ENCODE data around the gene FAHD1.

DNA sequence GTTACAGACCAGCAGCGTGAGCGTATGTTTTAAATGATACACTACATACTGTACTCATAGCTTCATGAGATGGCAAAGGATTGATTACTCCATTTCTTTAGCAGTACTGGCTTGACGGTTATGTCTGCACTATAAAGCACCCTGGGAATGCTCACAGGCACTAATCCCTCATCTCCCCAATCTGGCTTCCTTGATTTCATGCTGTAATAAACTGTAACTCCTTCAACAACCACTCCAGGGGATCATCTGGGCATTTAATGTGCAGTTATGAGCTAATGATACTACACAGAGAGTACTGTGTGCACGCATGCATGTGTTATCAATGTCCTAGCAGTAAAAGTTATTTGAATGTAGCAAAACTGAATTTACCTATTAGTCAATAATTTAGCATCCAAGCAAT, 24.8 kb downstream of the FAHD1 start:
- TF ChIP-seq BHLHE40 (IDR thresholded peaks at IDR 0.05; ENCODE audit: borderline replicate concordance) = no peak
- no peak for TF ChIP-seq PKNOX1 (IDR thresholded peaks at IDR 0.05)
- no peak for TF ChIP-seq FOXK2 (IDR thresholded peaks at IDR 0.05)
- TF ChIP-seq SP1 (IDR thresholded peaks at IDR 0.05) = no peak
- TF ChIP-seq ARNT (IDR thresholded peaks at IDR 0.05) = no peak
- TF ChIP-seq FOXM1 (IDR thresholded peaks at IDR 0.05; ENCODE audit: borderline replicate concordance) = no peak
- TF ChIP-seq FOXA1 (IDR thresholded peaks at IDR 0.05) = no peak
- TF ChIP-seq TARDBP (IDR thresholded peaks at IDR 0.05) = no peak
- no peak for TF ChIP-seq SUZ12 (IDR thresholded peaks at IDR 0.05)
- TF ChIP-seq HDGF (IDR thresholded peaks at IDR 0.05; ENCODE audit: borderline replicate concordance) = no peak
